Tibial nerve (tissue), 4 donors: Measurements from ENCODE around the gene DIAPH1. TPM values are rescaled to one million over a fixed set of nuclear protein-coding genes. Genes with fewer than 3 reads are reported as not detected.

Experiments
- DNase-seq, 2 donors: peaks; one replicate each; pipeline ENCODE4 v3.0.0-alpha.2; 2019; ENCODE audit warnings: low spot score in 2 of 2
- H3K27ac ChIP-seq, 4 donors: fragments of 200-600 bp; sonication (generic) in 3 of 4; one replicate each; pipeline ENCODE4 v1.5.1; 2017 to 2019; ENCODE audit warnings: mild to moderate bottlenecking in 1 of 4
- H3K27me3 ChIP-seq, 2 donors: fragments of 200-600 bp; sonication (generic) in 1 of 2; one replicate each; pipeline versions ENCODE4 v1.5.1 to v1.6.0; 2017 to 2019
- H3K36me3 ChIP-seq, 3 donors: fragments of 200-600 bp; sonication (generic); one replicate each; pipeline ENCODE4 v1.5.1; 2018 to 2019
- H3K4me1 ChIP-seq, 4 donors: fragments of 200-600 bp; sonication (generic) in 3 of 4; one replicate each; pipeline ENCODE4 v1.5.1; 2017 to 2019
- H3K4me3 ChIP-seq, 4 donors: fragments of 200-600 bp; sonication (generic) in 3 of 4; one replicate each; pipeline ENCODE4 v1.5.1; 2017 to 2019; ENCODE audit warnings: mild to moderate bottlenecking in 1 of 4, moderate library complexity in 1 of 4
- H3K9me3 ChIP-seq, 4 donors: fragments of 200-600 bp; sonication (generic) in 3 of 4; one replicate each; pipeline ENCODE4 v1.5.1; 2017 to 2019
- EP300 ChIP-seq, 2 donors: sonication (generic); formaldehyde crosslinking; IDR thresholded peaks; one replicate each; pipeline ENCODE4 v1.6.1; 2017; ENCODE audit warnings: antibody characterized with exemption in 2 of 2, mild to moderate bottlenecking in 1 of 2
- POLR2A ChIP-seq, 2 donors: fragments of 450-650 bp; IDR thresholded peaks; one replicate each; pipeline ENCODE4 v1.6.1; 2017; ENCODE audit warnings: antibody characterized with exemption in 2 of 2, mild to moderate bottlenecking in 2 of 2, moderate library complexity in 2 of 2
- WGBS, 2 donors: methylation state at CpG; one replicate each; pipeline ENCODE4 v1.1.5; 2018; 5-methylcytosine and 5-hydroxymethylcytosine counted together
- total RNA-seq, 4 donors: library from RNA; depleted of rRNA; stranded (reverse); fragments of >200 nt; gene quantifications; one replicate each; pipeline ENCODE4 v1.1.0, GENCODE V29; 2016
- TF ChIP-seq, protein P1 (sequence below), 5 experiments: fragments of 200-600 bp in 3 of 5; fragments of 450-650 bp in 2 of 5; sonication (generic) in 3 of 5; IDR thresholded peaks; one replicate each; pipeline ENCODE4 v1.5.1; 2016 to 2019; ENCODE audit warnings: antibody characterized with exemption in 5 of 5, mild to moderate bottlenecking in 3 of 5, moderate library complexity in 2 of 5

DIAPH1 gene
- total RNA-seq, 4 donors from 2014 or later = 59.4 to 102 (median 64.0) TPM

GRCh38 chr5:141662028-141662427 lies 43.2 kb upstream of the DIAPH1 start:
- H3K4me1 ChIP-seq = no peaks in the 10 kb centered on the region
- 75 to 79% methylated on average over 5 to 17 of the region's 17 CpGs for WGBS, 2 donors
- no peaks in the 10 kb centered on the region for H3K9me3 ChIP-seq
- H3K36me3 ChIP-seq = peaks cover 0 to 40% (median 0%) of the 10 kb centered on the region in 3 donors
- TF ChIP-seq POLR2A (IDR thresholded peaks at IDR 0.05) (no peak), EP300 (IDR thresholded peaks at IDR 0.05) (no peak)
- TF ChIP-seq, protein P1, sequence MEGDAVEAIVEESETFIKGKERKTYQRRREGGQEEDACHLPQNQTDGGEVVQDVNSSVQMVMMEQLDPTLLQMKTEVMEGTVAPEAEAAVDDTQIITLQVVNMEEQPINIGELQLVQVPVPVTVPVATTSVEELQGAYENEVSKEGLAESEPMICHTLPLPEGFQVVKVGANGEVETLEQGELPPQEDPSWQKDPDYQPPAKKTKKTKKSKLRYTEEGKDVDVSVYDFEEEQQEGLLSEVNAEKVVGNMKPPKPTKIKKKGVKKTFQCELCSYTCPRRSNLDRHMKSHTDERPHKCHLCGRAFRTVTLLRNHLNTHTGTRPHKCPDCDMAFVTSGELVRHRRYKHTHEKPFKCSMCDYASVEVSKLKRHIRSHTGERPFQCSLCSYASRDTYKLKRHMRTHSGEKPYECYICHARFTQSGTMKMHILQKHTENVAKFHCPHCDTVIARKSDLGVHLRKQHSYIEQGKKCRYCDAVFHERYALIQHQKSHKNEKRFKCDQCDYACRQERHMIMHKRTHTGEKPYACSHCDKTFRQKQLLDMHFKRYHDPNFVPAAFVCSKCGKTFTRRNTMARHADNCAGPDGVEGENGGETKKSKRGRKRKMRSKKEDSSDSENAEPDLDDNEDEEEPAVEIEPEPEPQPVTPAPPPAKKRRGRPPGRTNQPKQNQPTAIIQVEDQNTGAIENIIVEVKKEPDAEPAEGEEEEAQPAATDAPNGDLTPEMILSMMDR (IDR thresholded peaks at IDR 0.05) = no peak
- no peaks in the 10 kb centered on the region for H3K27me3 ChIP-seq
- no peak overlapping the region for H3K27ac ChIP-seq
- no peak for DNase-seq
- no peak overlapping the region for H3K4me3 ChIP-seq

GRCh38 chr5:141657937-141658545 lies 39.2 kb upstream of the DIAPH1 start:
- WGBS, 2 donors = 70 to 83% methylated on average over 8 of the region's 8 CpGs
- TF ChIP-seq EP300 (IDR thresholded peaks at IDR 0.05) (no peak), POLR2A (IDR thresholded peaks at IDR 0.05) (no peak)
- TF ChIP-seq, protein P1 (IDR thresholded peaks at IDR 0.05) = no peak

DNA sequence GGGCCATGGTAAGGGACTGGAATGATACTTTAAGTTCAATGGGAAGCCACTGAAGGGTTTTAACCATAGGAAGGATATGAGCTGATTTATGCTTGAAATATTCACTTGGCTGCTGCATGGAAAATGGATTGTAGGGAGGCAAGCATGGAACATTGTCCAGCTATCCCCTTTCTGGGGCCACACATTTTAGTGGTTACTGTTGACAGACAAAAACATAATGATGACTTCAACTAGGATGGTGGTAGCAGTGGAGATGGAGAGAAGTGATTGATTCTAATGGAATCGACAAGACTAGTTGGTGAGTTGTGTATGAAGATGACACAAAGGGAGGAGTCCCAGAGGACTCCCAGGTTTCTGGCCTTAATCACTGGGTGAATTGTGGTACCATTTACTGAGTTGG lies 38.6 kb upstream of the DIAPH1 start:
- no peak overlapping the region for H3K27ac ChIP-seq
- no peak overlapping the region for H3K4me3 ChIP-seq
- no peak for DNase-seq
- peaks cover 0 to 49% (median 0%) of the 10 kb centered on the region in 3 donors for H3K36me3 ChIP-seq
- 91 to 97% methylated on average over 1 of the region's 1 CpG for WGBS, 2 donors
- H3K27me3 ChIP-seq = no peaks in the 10 kb centered on the region
- H3K4me1 ChIP-seq = no peaks in the 10 kb centered on the region
- no peak for TF ChIP-seq EP300 (IDR thresholded peaks at IDR 0.05)
- no peak for TF ChIP-seq POLR2A (IDR thresholded peaks at IDR 0.05)
- TF ChIP-seq, protein P1 (IDR thresholded peaks at IDR 0.05) = no peak
- no peaks in the 10 kb centered on the region for H3K9me3 ChIP-seq

More at GRCh38 chr5:141657937-141658545, 39.2 kb upstream of the DIAPH1 start:
- H3K4me1 ChIP-seq = no peaks in the 10 kb centered on the region
- H3K9me3 ChIP-seq = no peaks in the 10 kb centered on the region
- H3K27ac ChIP-seq = no peak overlapping the region
- H3K4me3 ChIP-seq = no peak overlapping the region
- peaks cover 0 to 49% (median 0%) of the 10 kb centered on the region in 3 donors for H3K36me3 ChIP-seq
- H3K27me3 ChIP-seq = no peaks in the 10 kb centered on the region
- DNase-seq = no peak

GRCh38 chr5:141656396-141656795 lies 37.6 kb upstream of the DIAPH1 start:
- H3K36me3 ChIP-seq = peaks cover 0 to 41% (median 0%) of the 10 kb centered on the region in 3 donors
- no peaks in the 10 kb centered on the region for H3K27me3 ChIP-seq
- TF ChIP-seq, protein P1 (IDR thresholded peaks at IDR 0.05) = no peak
- TF ChIP-seq POLR2A (IDR thresholded peaks at IDR 0.05) (no peak), EP300 (IDR thresholded peaks at IDR 0.05) (no peak)
- 89 to 96% methylated on average over 9 of the region's 9 CpGs for WGBS, 2 donors
- H3K9me3 ChIP-seq = no peaks in the 10 kb centered on the region
- H3K27ac ChIP-seq = no peak overlapping the region
- H3K4me1 ChIP-seq = peaks cover 0 to 6% (median 2%) of the 10 kb centered on the region in 4 donors
- H3K4me3 ChIP-seq = no peak overlapping the region
- DNase-seq = no peak

DNA sequence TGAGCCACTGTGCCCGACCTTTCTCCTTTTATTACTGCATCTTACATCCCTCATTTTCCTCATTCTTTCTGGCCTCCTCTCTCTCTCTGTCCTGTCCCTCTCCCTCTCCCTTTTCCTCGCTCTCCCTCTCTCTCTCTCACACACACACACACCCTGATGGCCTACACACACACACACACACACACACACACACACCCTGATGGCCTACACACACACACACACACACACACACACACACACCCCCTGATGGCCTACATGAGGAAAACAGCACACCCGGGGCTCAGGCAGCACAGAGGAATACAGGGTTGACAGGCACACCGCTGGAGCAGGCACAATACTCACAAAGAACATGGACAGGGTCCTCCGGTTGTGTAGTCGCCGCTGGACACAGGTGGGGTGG lies 36.2 kb upstream of the DIAPH1 start:
- Histone ChIP-seq H3K4me3 (no peak overlapping the region), H3K27ac (no peak overlapping the region), H3K36me3 (peaks cover 0 to 39% (median 0%) of the 10 kb centered on the region in 3 donors), H3K4me1 (peaks cover 0 to 18% (median 8%) of the 10 kb centered on the region in 4 donors), H3K27me3 (no peaks in the 10 kb centered on the region), H3K9me3 (no peaks in the 10 kb centered on the region)
- WGBS, 2 donors = 82 to 87% methylated on average over 7 of the region's 7 CpGs
- TF ChIP-seq, protein P1 (IDR thresholded peaks at IDR 0.05) = no peak
- TF ChIP-seq EP300 (IDR thresholded peaks at IDR 0.05) = no peak
- no peak for TF ChIP-seq POLR2A (IDR thresholded peaks at IDR 0.05)
- no peak for DNase-seq
